CD8-positive, alpha-beta memory T cell (primary cell): Measurements from ENCODE around the gene SNX24. TPM values are rescaled to one million over a fixed set of nuclear protein-coding genes. Genes with fewer than 3 reads are reported as not detected.
A peak's percentile ranks its signal among the peaks of the same experiment; 100 is the strongest.
"Not testable (repeated sequence)": the region's sequence is repeated elsewhere in the genome, so short reads cannot be mapped to it uniquely, and the experiment has no call there.

Source experiments
- CTCF ChIA-PET: fragments of 350-600 bp; sonication (Branson Sonifier 250); formaldehyde crosslinking; loops from one replicate; lab custom pipeline; 2021; ENCODE audit warnings: antibody characterized with exemption; lab: Charles Lee
- POLR2A ChIA-PET: fragments of 350-600 bp; sonication (Branson Sonifier 250); formaldehyde crosslinking; loops from one replicate; lab custom pipeline; 2021; ENCODE audit warnings: antibody characterized with exemption; lab: Charles Lee
- DNase-seq, 5 donors: peaks; one replicate each; pipeline versions ENCODE4 v3.0.0 to v3.0.0-alpha.2; 2020 to 2022; ENCODE audit warnings: mixed read lengths in 1 of 5
- H3K27ac ChIP-seq: one replicate; pipeline ENCODE4 v1.7.0; 2013; ENCODE audit warnings: low read depth, mild to moderate bottlenecking, low read length, moderate library complexity
- H3K27me3 ChIP-seq: 2 replicates; pipeline ENCODE4 v1.7.0; 2013; ENCODE audit warnings: low read length, mild to moderate bottlenecking; ENCODE audit not compliant: insufficient read depth, poor library complexity, severe bottlenecking
- H3K36me3 ChIP-seq: 2 replicates; pipeline ENCODE4 v1.7.0; 2013; ENCODE audit warnings: mild to moderate bottlenecking, low read length, moderate library complexity; ENCODE audit not compliant: insufficient read depth
- H3K4me1 ChIP-seq: 2 replicates; pipeline ENCODE4 v1.7.0; 2013; ENCODE audit warnings: mild to moderate bottlenecking, low read length, moderate library complexity; ENCODE audit not compliant: insufficient read depth
- H3K4me3 ChIP-seq: 2 replicates; pipeline ENCODE4 v1.7.0; 2013; ENCODE audit warnings: mild to moderate bottlenecking, low read length
- H3K9me3 ChIP-seq: 2 replicates; pipeline ENCODE4 v1.7.0; 2013; ENCODE audit warnings: mild to moderate bottlenecking, low read length
- H3K27ac Mint-ChIP-seq, 8 donors: one replicate each; pipeline ENCODE4 v1.8.0; 2020 to 2021; ENCODE audit warnings: mixed read lengths in 8 of 8, mild to moderate bottlenecking in 6 of 8, inconsistent platforms in 3 of 8, moderate library complexity in 3 of 8
- H3K27me3 Mint-ChIP-seq, 2 donors: one replicate each; pipeline ENCODE4 v1.8.0; 2020 to 2021; ENCODE audit warnings: mixed read lengths in 2 of 2, mild to moderate bottlenecking in 1 of 2, moderate library complexity in 1 of 2
- H3K36me3 Mint-ChIP-seq, 3 donors: one replicate each; pipeline ENCODE4 v1.8.0; 2020 to 2021; ENCODE audit warnings: mixed read lengths in 3 of 3, inconsistent platforms in 1 of 3, mild to moderate bottlenecking in 1 of 3
- H3K4me1 Mint-ChIP-seq, 3 donors: one replicate each; pipeline ENCODE4 v1.8.0; 2020 to 2021; ENCODE audit warnings: mixed read lengths in 3 of 3, inconsistent platforms in 1 of 3, mild to moderate bottlenecking in 1 of 3
- H3K4me3 Mint-ChIP-seq, 7 donors: one replicate each; pipeline ENCODE4 v1.8.0; 2020 to 2021; ENCODE audit warnings: mixed read lengths in 7 of 7, mild to moderate bottlenecking in 6 of 7, moderate library complexity in 4 of 7, inconsistent platforms in 2 of 7
- H3K9me3 Mint-ChIP-seq, 5 donors: one replicate each; pipeline ENCODE4 v1.8.0; 2020 to 2022; ENCODE audit warnings: mixed read lengths in 5 of 5, mild to moderate bottlenecking in 3 of 5, moderate library complexity in 2 of 5, inconsistent platforms in 1 of 5
- polyA plus RNA-seq: library from polyadenylated mRNA; unstranded; fragments of 300-500 nt; fragmentation: Illumina TruSeq; gene quantifications from one replicate; pipeline ENCODE4 v1.2.3, GENCODE V29; 2021
- total RNA-seq, 2 experiments: library from RNA; stranded (reverse); gene quantifications; one replicate each; pipeline ENCODE4 v1.2.3, GENCODE V29; 2021

The SNX24 gene
- total and polyA plus RNA-seq, 3 experiments from 2014 or later = 4.0 to 5.1 (median 4.4) TPM

- H3K27ac Mint-ChIP-seq = no peak overlapping the region
- no peak overlapping the region for H3K4me3 Mint-ChIP-seq
- CTCF ChIA-PET = no interaction called here
- Histone ChIP-seq H3K36me3 (no peaks in the 10 kb centered on the region), H3K4me1 (no peaks in the 10 kb centered on the region), H3K4me3 (no peak overlapping the region), H3K9me3 (no peaks in the 10 kb centered on the region), H3K27me3 (no peaks in the 10 kb centered on the region), H3K27ac (no peak overlapping the region)
- H3K36me3 Mint-ChIP-seq = peaks cover 0 to 9% (median 0%) of the 10 kb centered on the region in 3 donors
- H3K27me3 Mint-ChIP-seq = no peaks in the 10 kb centered on the region
- DNase-seq = no peak
- POLR2A ChIA-PET = no interaction called here
- H3K9me3 Mint-ChIP-seq = peaks cover 0 to 6% (median 0%) of the 10 kb centered on the region in 5 donors
- no peaks in the 10 kb centered on the region for H3K4me1 Mint-ChIP-seq
These were observed 63.2 kb downstream of the SNX24 start for GRCh38 chr5:122908662-122909061.

DNA sequence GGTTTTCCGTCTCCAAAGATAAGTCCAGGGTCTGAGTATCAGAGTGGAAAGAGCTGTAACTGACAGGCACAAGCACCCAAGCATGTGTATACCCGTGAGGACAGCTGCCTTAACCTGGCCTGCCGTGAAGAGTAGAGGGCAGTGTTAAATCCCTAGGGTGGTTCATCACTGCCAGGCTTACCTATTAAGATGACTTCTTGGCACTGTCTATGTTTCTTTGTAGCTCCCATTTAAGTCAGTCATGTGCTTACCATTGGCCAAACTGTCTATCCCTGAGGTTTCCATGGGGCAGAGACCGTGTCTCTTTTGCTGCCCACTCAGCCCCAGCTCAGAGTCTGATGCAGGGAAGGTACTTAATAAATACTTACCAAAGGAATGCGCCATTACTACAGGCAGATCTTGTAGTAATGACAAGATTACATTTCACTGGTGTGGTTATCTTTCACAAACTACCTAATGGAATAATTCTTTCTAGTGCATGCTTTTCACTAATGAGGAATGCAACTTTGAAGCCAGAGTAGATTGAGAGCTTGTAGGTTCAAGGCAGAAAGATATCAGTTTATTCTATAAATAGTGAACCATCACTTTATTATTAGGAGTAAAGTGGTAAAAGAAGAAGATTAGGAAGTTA is 64.2 kb downstream of the SNX24 start:
- Mint-ChIP-seq H3K9me3 (peaks cover 0 to 8% (median 0%) of the 10 kb centered on the region in 5 donors), H3K36me3 (peaks cover 0 to 9% (median 0%) of the 10 kb centered on the region in 3 donors), H3K27me3 (no peaks in the 10 kb centered on the region), H3K4me3 (no peak overlapping the region), H3K27ac (no peak overlapping the region), H3K4me1 (no peaks in the 10 kb centered on the region)
- H3K36me3 ChIP-seq = no peaks in the 10 kb centered on the region
- no peaks in the 10 kb centered on the region for H3K9me3 ChIP-seq
- CTCF ChIA-PET = no interaction called here
- no peaks in the 10 kb centered on the region for H3K4me1 ChIP-seq
- no peak overlapping the region for H3K4me3 ChIP-seq
- no peaks in the 10 kb centered on the region for H3K27me3 ChIP-seq
- POLR2A ChIA-PET = no interaction called here
- DNase-seq = no peak
- H3K27ac ChIP-seq = no peak overlapping the region

DNA sequence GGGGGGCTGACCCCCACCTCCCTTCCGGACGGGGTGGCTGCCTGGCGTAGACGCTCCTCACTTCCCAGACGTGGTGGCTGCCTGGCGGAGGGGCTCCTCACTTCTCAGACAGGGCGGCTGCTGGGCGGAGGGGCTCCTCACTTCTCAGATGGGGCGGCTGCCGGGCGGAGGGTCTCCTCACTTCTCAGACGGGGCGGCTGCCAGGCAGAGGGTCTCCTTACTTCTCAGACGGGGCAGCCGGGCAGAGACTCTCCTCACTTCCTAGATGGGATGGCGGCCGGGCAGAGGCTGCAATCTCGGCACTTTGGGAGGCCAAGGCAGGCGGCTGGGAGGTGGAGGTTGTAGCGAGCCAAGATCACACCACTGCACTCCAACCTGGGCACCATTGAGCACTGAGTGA is 68.0 kb downstream of the SNX24 start:
- H3K27me3 Mint-ChIP-seq, H3K4me1 ChIP-seq, H3K9me3 Mint-ChIP-seq, H3K27ac ChIP-seq, H3K4me3 Mint-ChIP-seq, H3K4me1 Mint-ChIP-seq, H3K27ac Mint-ChIP-seq, H3K36me3 ChIP-seq, CTCF ChIA-PET, DNase-seq, H3K4me3 ChIP-seq, H3K27me3 ChIP-seq, POLR2A ChIA-PET, H3K9me3 ChIP-seq: not testable (repeated sequence)
- H3K36me3 Mint-ChIP-seq = peaks cover 0 to 20% (median 4%) of the 10 kb centered on the region in 3 donors

DNA sequence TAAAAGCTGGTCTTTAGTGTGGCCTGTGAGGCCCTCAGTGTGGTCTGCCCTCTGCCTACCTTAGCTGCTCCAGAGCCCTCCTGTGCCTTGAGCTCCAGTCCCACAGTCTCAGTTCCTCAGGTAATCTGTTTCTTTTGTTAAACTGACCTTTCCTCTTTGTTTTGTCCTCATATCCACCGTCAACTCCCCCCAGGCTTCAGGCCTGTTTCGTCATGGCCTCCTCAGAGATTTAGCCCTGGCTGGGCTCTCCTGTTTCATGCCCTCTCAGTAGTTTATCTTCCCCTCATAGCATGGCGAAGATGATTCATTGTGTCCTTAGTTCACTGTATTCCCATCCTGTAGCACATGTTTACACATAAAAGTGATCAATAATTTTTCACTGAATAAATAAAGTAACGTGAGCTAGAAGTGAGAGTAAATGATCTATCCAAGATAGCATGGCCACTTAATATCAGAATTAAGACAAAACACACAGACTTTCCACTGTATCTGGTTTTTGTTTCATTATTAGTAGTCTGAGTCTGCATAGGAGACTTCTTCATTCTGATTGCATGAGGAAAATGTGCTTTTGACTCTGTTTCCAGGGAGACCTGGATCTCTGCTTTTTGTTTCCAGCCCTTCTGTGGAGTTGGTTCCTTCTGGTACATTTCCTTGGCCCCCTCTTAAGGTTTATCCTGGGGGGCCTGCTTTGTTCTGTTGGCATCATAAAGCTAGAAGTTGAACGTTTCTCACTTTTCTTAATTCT is 70.5 kb downstream of the SNX24 start:
- Histone ChIP-seq H3K27ac (no peak overlapping the region), H3K4me1 (no peaks in the 10 kb centered on the region), H3K4me3 (no peak overlapping the region), H3K9me3 (no peaks in the 10 kb centered on the region), H3K27me3 (no peaks in the 10 kb centered on the region), H3K36me3 (no peaks in the 10 kb centered on the region)
- peaks cover 0 to 12% (median 4%) of the 10 kb centered on the region in 3 donors for H3K36me3 Mint-ChIP-seq
- H3K27me3 Mint-ChIP-seq = peaks cover 0 to 1% of the 10 kb centered on the region in 2 donors
- no peak overlapping the region for H3K4me3 Mint-ChIP-seq
- H3K27ac Mint-ChIP-seq = peak overlapping the region in 2 of 8 donors; percentile 4 to 29
- no peak for DNase-seq
- peaks cover 0 to 2% (median 0%) of the 10 kb centered on the region in 3 donors for H3K4me1 Mint-ChIP-seq
- H3K9me3 Mint-ChIP-seq = peaks cover 0 to 4% (median 2%) of the 10 kb centered on the region in 5 donors
- ChIA-PET POLR2A (interaction anchor here (0.7 kb wide), 1 partner anchor 17 kb away, joined by 3 read pairs; no protein-coding TSS in a partner anchor), CTCF (no interaction called here)

GRCh38 chr5:122916490-122916889 is 71.1 kb downstream of the SNX24 start:
- peaks cover 0 to 2% (median 0%) of the 10 kb centered on the region in 3 donors for H3K4me1 Mint-ChIP-seq
- H3K36me3 ChIP-seq = no peaks in the 10 kb centered on the region
- DNase-seq = no peak
- no peak overlapping the region for H3K4me3 ChIP-seq
- H3K27me3 ChIP-seq = no peaks in the 10 kb centered on the region
- H3K27ac ChIP-seq = no peak overlapping the region
- no peak overlapping the region for H3K27ac Mint-ChIP-seq
- H3K9me3 ChIP-seq = no peaks in the 10 kb centered on the region
- H3K36me3 Mint-ChIP-seq = peaks cover 0 to 12% (median 4%) of the 10 kb centered on the region in 3 donors
- no peaks in the 10 kb centered on the region for H3K4me1 ChIP-seq
- H3K27me3 Mint-ChIP-seq = peaks cover 0 to 1% of the 10 kb centered on the region in 2 donors
- H3K4me3 Mint-ChIP-seq = no peak overlapping the region
- peaks cover 0 to 4% (median 2%) of the 10 kb centered on the region in 5 donors for H3K9me3 Mint-ChIP-seq
- ChIA-PET CTCF (no interaction called here), POLR2A (no interaction called here)

DNA sequence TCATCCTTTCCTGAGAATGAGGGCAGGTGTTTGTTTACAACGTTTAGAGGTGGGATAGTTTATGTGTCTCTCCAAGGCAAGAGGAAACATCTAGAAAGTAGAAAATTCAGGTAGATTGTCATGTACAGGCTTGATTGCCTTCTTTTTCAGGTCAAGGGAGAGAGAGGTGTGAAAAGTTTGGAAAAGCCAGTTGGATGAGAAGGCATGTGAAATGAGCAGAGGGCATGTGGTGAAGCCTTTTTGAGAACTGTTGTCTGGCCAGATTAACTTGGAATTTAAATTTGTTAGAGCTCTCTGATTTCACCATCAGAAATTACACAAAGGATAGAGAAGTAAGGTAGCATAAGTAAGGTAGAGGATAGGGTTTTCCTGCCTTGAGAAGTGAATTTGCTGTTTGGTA is 74.6 kb downstream of the SNX24 start:
- Mint-ChIP-seq H3K27ac (no peak overlapping the region), H3K9me3 (peaks cover 0 to 2% (median 0%) of the 10 kb centered on the region in 5 donors), H3K4me1 (peaks cover 0 to 2% (median 0%) of the 10 kb centered on the region in 3 donors), H3K4me3 (no peak overlapping the region), H3K36me3 (peaks cover 0 to 7% (median 7%) of the 10 kb centered on the region in 3 donors), H3K27me3 (peaks cover 0 to 1% of the 10 kb centered on the region in 2 donors)
- Histone ChIP-seq H3K4me3 (no peak overlapping the region), H3K36me3 (no peaks in the 10 kb centered on the region), H3K4me1 (no peaks in the 10 kb centered on the region), H3K9me3 (no peaks in the 10 kb centered on the region), H3K27ac (no peak overlapping the region), H3K27me3 (no peaks in the 10 kb centered on the region)
- ChIA-PET POLR2A (no interaction called here), CTCF (no interaction called here)
- no peak for DNase-seq

GRCh38 chr5:122921826-122922225 is 76.4 kb downstream of the SNX24 start:
- Mint-ChIP-seq H3K4me1 (no peaks in the 10 kb centered on the region), H3K36me3 (peaks cover 0 to 7% (median 0%) of the 10 kb centered on the region in 3 donors), H3K9me3 (no peaks in the 10 kb centered on the region), H3K27ac (no peak overlapping the region), H3K4me3 (no peak overlapping the region), H3K27me3 (peaks cover 0 to 1% of the 10 kb centered on the region in 2 donors)
- no peak overlapping the region for H3K4me3 ChIP-seq
- H3K27ac ChIP-seq = no peak overlapping the region
- H3K4me1 ChIP-seq = no peaks in the 10 kb centered on the region
- H3K9me3 ChIP-seq = no peaks in the 10 kb centered on the region
- DNase-seq = no peak
- no peaks in the 10 kb centered on the region for H3K36me3 ChIP-seq
- no peaks in the 10 kb centered on the region for H3K27me3 ChIP-seq
- POLR2A ChIA-PET = no interaction called here
- CTCF ChIA-PET = no interaction called here

GRCh38 chr5:122924203-122924602 is 78.8 kb downstream of the SNX24 start:
- Mint-ChIP-seq H3K9me3 (no peaks in the 10 kb centered on the region), H3K27ac (peak overlapping the region in 1 of 8 donors; percentile 49), H3K27me3 (peaks cover 0 to 1% of the 10 kb centered on the region in 2 donors), H3K4me1 (no peaks in the 10 kb centered on the region), H3K4me3 (no peak overlapping the region), H3K36me3 (peaks cover 0 to 5% (median 0%) of the 10 kb centered on the region in 3 donors)
- Histone ChIP-seq H3K27me3 (no peaks in the 10 kb centered on the region), H3K36me3 (no peaks in the 10 kb centered on the region), H3K4me3 (no peak overlapping the region), H3K4me1 (no peaks in the 10 kb centered on the region), H3K27ac (no peak overlapping the region), H3K9me3 (no peaks in the 10 kb centered on the region)
- POLR2A ChIA-PET = no interaction called here
- CTCF ChIA-PET = no interaction called here
- no peak for DNase-seq
